Activated CD4-positive, alpha-beta T cell treated with anti-CD3 and anti-CD28 coated beads, Interleukin-2, amount 10 ng/mL, durations not matched to agents 24 days and 14 days (primary cell): Measurements from ENCODE around the gene GRID1. TPM values are rescaled to one million over a fixed set of nuclear protein-coding genes. Genes with fewer than 3 reads are reported as not detected.

Experiments used
- DNase-seq: peaks from one replicate; pipeline ENCODE4 v3.0.0; 2022
- H3K27ac Mint-ChIP-seq: one replicate; pipeline ENCODE4 v1.8.0; 2022; ENCODE audit warnings: mild to moderate bottlenecking, mixed read lengths
- H3K27me3 Mint-ChIP-seq: one replicate; pipeline ENCODE4 v1.8.0; 2022; ENCODE audit warnings: mixed read lengths
- H3K36me3 Mint-ChIP-seq: one replicate; pipeline ENCODE4 v1.8.0; 2022; ENCODE audit warnings: low read depth, mild to moderate bottlenecking, mixed read lengths
- H3K4me1 Mint-ChIP-seq: one replicate; pipeline ENCODE4 v1.8.0; 2021; ENCODE audit warnings: mixed read lengths
- H3K4me3 Mint-ChIP-seq: one replicate; pipeline ENCODE4 v1.8.0; 2022; ENCODE audit warnings: mild to moderate bottlenecking, moderate library complexity, mixed read lengths
- H3K9me3 Mint-ChIP-seq: one replicate; pipeline ENCODE4 v1.8.0; 2021; ENCODE audit warnings: mixed read lengths
- intact Hi-C: fragments of 100-400 bp; cut with micrococcal nuclease; formaldehyde crosslinking; loops from one replicate; pipeline ENCODE4 v1.15.1; 2023
- total RNA-seq: library from RNA; stranded (reverse); gene quantifications from 2 replicates; pipeline ENCODE4 v1.2.3, GENCODE V29; 2022

Gene GRID1
- total RNA-seq, 1 donor from 2014 or later = not detected

DNA sequence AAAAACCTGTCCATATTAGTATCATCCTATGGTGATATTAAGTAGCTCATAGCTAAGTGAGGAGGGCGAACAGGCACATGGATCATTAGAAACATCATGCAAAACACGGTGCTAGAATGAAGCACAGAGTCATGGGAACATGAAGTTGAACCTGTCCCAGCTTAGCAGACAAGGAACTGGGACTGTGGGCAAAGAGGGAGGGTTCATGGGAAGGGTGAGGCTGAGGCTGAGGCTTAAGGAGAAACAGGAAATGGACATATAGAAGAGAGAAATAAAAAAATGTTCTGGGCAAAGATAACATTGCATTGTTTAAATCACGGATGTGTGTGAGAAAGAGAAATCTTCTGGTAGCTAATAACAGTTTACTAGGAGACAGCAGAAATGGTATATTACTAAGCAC lies 708.1 kb downstream of the GRID1 start:
- no peak overlapping the region for H3K27ac Mint-ChIP-seq
- peaks cover 1% of the 10 kb centered on the region for H3K27me3 Mint-ChIP-seq
- intact Hi-C loops = no loop called here
- H3K4me3 Mint-ChIP-seq = no peak overlapping the region
- H3K36me3 Mint-ChIP-seq = no peaks in the 10 kb centered on the region
- no peaks in the 10 kb centered on the region for H3K4me1 Mint-ChIP-seq
- no peak for DNase-seq
- no peaks in the 10 kb centered on the region for H3K9me3 Mint-ChIP-seq

GRCh38 chr10:85657476-85658113 lies 709.0 kb downstream of the GRID1 start:
- peaks cover 1% of the 10 kb centered on the region for H3K27me3 Mint-ChIP-seq
- H3K36me3 Mint-ChIP-seq = no peaks in the 10 kb centered on the region
- no peak overlapping the region for H3K4me3 Mint-ChIP-seq
- H3K4me1 Mint-ChIP-seq = no peaks in the 10 kb centered on the region
- H3K9me3 Mint-ChIP-seq = no peaks in the 10 kb centered on the region
- intact Hi-C loops = no loop called here
- DNase-seq = no peak
- H3K27ac Mint-ChIP-seq = no peak overlapping the region

DNA sequence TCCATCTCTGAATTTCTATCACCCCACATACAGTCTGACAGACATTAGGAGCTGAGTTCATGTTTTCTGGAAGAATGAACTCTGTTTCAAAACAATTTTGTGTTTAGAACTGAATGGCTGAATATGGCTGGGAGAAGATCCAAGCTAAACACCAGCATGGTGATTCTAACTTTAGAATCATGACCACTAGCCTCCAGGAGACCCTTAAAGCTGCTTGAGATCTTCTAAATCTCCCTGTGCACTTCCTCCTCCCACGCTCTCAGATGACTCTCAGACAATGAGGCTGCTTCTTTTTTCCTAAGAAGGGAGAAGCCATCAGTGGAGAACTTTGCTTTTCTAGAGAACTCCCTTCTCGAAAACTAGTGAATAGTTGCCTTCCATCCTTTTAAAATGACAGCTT lies 711.2 kb downstream of the GRID1 start:
- H3K9me3 Mint-ChIP-seq = no peaks in the 10 kb centered on the region
- no peak overlapping the region for H3K27ac Mint-ChIP-seq
- intact Hi-C loops = no loop called here
- H3K4me1 Mint-ChIP-seq = no peaks in the 10 kb centered on the region
- no peak for DNase-seq
- H3K27me3 Mint-ChIP-seq = peaks cover 1% of the 10 kb centered on the region
- H3K4me3 Mint-ChIP-seq = no peak overlapping the region
- no peaks in the 10 kb centered on the region for H3K36me3 Mint-ChIP-seq

GRCh38 chr10:85651497-85651882 lies 715.1 kb downstream of the GRID1 start:
- intact Hi-C loops = no loop called here
- no peaks in the 10 kb centered on the region for H3K36me3 Mint-ChIP-seq
- no peak for DNase-seq
- no peak overlapping the region for H3K4me3 Mint-ChIP-seq
- no peaks in the 10 kb centered on the region for H3K9me3 Mint-ChIP-seq
- no peak overlapping the region for H3K27ac Mint-ChIP-seq
- no peaks in the 10 kb centered on the region for H3K4me1 Mint-ChIP-seq
- H3K27me3 Mint-ChIP-seq = peaks cover 1% of the 10 kb centered on the region

- Mint-ChIP-seq H3K4me3 (no peak overlapping the region), H3K36me3 (no peaks in the 10 kb centered on the region), H3K9me3 (no peaks in the 10 kb centered on the region), H3K27ac (no peak overlapping the region), H3K27me3 (peaks cover 1% of the 10 kb centered on the region), H3K4me1 (no peaks in the 10 kb centered on the region)
- DNase-seq = no peak
- intact Hi-C loops = no loop called here
Observed at GRCh38 chr10:85650791-85651496, 715.7 kb downstream of the GRID1 start.

DNA sequence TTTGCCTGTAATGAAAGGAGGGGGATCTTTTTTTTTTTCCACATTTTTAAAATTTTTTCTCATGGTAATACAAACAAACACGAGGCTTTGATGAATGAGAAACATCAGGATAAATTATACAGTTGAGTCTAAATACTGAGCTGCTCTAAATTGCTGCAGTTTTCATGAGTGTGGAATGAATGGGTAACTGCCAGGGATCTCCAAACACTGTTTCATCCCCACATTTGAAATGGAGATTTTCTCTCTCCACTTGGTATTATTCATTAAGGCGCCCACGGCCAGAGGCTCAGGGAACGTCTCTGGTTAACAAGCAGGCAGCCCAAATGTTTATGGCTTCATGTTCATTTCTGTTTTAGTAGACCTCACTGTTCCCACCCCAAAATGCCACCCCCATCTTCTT lies 717.1 kb downstream of the GRID1 start:
- Mint-ChIP-seq H3K4me1 (no peaks in the 10 kb centered on the region), H3K36me3 (no peaks in the 10 kb centered on the region), H3K4me3 (no peak overlapping the region), H3K9me3 (no peaks in the 10 kb centered on the region), H3K27me3 (peaks cover 1% of the 10 kb centered on the region), H3K27ac (no peak overlapping the region)
- DNase-seq = no peak
- intact Hi-C loops = no loop called here

GRCh38 chr10:85648279-85648754 lies 718.3 kb downstream of the GRID1 start:
- H3K36me3 Mint-ChIP-seq = no peaks in the 10 kb centered on the region
- H3K9me3 Mint-ChIP-seq = no peaks in the 10 kb centered on the region
- no peak for DNase-seq
- intact Hi-C loops = no loop called here
- no peak overlapping the region for H3K27ac Mint-ChIP-seq
- no peaks in the 10 kb centered on the region for H3K27me3 Mint-ChIP-seq
- no peak overlapping the region for H3K4me3 Mint-ChIP-seq
- H3K4me1 Mint-ChIP-seq = no peaks in the 10 kb centered on the region

DNA sequence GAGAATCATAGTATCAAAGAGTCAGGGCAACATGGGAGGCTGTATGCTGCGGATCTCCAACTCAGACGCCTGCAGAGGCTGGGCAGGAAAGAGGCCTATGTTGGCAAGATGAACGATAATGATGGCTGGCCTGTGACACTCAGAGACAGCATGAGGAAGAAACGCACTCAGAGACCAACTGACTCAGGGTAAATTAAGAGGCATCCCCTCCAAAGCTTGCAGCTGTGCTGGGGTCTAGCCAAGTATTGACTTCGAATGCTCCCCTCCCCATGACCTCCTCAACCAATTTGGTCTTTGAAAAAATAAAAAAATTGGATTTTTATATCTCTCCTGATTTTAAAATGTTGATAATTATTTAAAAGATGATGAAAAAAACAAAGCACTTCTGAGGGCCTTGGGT lies 718.9 kb downstream of the GRID1 start:
- no peaks in the 10 kb centered on the region for H3K4me1 Mint-ChIP-seq
- no peaks in the 10 kb centered on the region for H3K36me3 Mint-ChIP-seq
- H3K4me3 Mint-ChIP-seq = no peak overlapping the region
- no peaks in the 10 kb centered on the region for H3K9me3 Mint-ChIP-seq
- no peaks in the 10 kb centered on the region for H3K27me3 Mint-ChIP-seq
- no peak overlapping the region for H3K27ac Mint-ChIP-seq
- intact Hi-C loops = no loop called here
- no peak for DNase-seq

GRCh38 chr10:85645926-85646711 lies 720.5 kb downstream of the GRID1 start:
- Mint-ChIP-seq H3K9me3 (no peaks in the 10 kb centered on the region), H3K36me3 (no peaks in the 10 kb centered on the region), H3K4me3 (no peak overlapping the region), H3K4me1 (no peaks in the 10 kb centered on the region), H3K27me3 (no peaks in the 10 kb centered on the region), H3K27ac (no peak overlapping the region)
- no peak for DNase-seq
- intact Hi-C loops = no loop called here

- no peaks in the 10 kb centered on the region for H3K9me3 Mint-ChIP-seq
- DNase-seq = no peak
- intact Hi-C loops = no loop called here
Observed at GRCh38 chr10:85645053-85645452, 721.5 kb downstream of the GRID1 start.

GRCh38 chr10:85643845-85644525 lies 722.6 kb downstream of the GRID1 start:
- no peaks in the 10 kb centered on the region for H3K36me3 Mint-ChIP-seq
- no peak overlapping the region for H3K27ac Mint-ChIP-seq
- H3K9me3 Mint-ChIP-seq = no peaks in the 10 kb centered on the region
- intact Hi-C loops = no loop called here
- no peaks in the 10 kb centered on the region for H3K4me1 Mint-ChIP-seq
- no peak overlapping the region for H3K4me3 Mint-ChIP-seq
- DNase-seq = no peak
- H3K27me3 Mint-ChIP-seq = no peaks in the 10 kb centered on the region

More at GRCh38 chr10:85645053-85645452, 721.5 kb downstream of the GRID1 start:
- Mint-ChIP-seq H3K36me3 (no peaks in the 10 kb centered on the region), H3K27me3 (no peaks in the 10 kb centered on the region), H3K4me3 (no peak overlapping the region), H3K27ac (no peak overlapping the region), H3K4me1 (no peaks in the 10 kb centered on the region)

DNA sequence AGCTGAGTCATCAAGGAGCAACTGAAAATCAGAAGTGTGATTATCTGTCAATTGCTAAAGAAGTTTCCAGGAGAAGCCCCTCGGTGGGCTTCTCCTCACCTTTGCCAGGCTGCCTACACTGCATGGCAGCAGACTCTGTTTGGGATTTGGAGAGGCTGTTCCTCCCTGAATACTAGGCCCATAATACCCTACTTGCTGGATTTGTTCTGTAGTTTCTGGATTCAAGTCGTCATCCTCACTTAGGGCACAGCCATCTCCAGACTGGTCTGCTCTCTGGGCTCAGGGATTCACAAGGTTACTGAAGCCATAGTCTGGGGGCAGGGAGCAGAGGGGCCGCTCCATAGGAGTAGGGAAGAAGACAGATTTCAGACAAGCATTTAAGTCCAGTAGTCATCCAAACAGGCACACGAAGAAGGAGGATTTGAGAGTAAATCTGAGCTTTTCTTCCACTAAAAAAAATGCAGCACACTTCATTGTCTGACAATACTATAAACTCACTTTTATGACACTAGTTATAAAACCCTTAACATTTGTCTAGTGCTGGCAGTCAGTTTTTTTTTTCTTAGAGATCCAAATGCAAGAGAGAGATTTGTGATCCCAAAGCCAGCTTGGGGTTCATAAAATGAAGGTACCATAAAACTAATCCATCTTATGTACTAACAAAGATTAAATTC lies 723.3 kb downstream of the GRID1 start:
- Mint-ChIP-seq H3K4me3 (no peak overlapping the region), H3K9me3 (no peaks in the 10 kb centered on the region), H3K4me1 (no peaks in the 10 kb centered on the region), H3K27me3 (no peaks in the 10 kb centered on the region), H3K36me3 (no peaks in the 10 kb centered on the region), H3K27ac (no peak overlapping the region)
- DNase-seq = no peak
- intact Hi-C loops = no loop called here

DNA sequence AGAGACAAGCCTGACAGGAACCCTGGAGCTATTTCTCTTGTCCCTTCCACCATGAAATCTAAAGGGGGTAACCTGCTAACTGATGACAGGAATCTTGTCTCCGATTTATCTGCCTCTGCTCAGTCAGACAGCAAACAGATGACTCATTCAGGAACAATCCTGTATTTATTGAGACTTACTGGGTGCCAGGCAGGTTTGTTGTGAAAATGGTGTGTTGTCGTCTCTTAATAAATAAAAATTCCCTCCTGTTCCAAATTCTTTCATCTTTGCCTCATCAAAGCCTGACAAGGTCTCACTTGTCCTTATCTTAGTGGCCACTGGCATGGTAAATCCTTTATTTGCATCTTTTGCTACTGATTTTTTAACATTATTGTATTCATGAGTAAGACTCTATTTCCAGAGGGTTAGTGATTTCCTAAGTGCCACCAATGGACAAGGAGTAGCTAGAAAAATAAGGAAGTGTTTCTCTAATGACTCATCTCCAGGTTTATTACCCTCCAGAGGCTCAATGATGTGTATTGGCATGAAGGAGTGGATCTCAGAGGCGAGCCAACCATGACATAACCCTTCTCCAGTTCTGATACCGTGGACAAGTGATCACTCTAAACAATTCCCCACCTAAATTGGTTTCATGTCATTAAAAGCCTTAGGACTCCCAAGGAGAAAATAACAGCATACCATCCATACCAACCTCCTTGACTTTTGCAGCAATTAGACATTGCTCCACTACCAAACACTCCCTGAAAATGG lies 724.0 kb downstream of the GRID1 start:
- intact Hi-C loops = no loop called here
- H3K27ac Mint-ChIP-seq = no peak overlapping the region
- H3K9me3 Mint-ChIP-seq = no peaks in the 10 kb centered on the region
- no peak overlapping the region for H3K4me3 Mint-ChIP-seq
- H3K36me3 Mint-ChIP-seq = no peaks in the 10 kb centered on the region
- no peak for DNase-seq
- no peaks in the 10 kb centered on the region for H3K27me3 Mint-ChIP-seq
- H3K4me1 Mint-ChIP-seq = no peaks in the 10 kb centered on the region
